Hepatocyte (in vitro differentiated cells): ENCODE results near the gene EXOC6B. TPM values are rescaled to one million over a fixed set of nuclear protein-coding genes. Genes with fewer than 3 reads are reported as not detected.

Source experiments
- DNase-seq: peaks from one replicate; pipeline ENCODE4 v3.0.0-alpha.2; 2016; ENCODE audit warnings: low spot score
- H2AFZ ChIP-seq: fragments of 200-600 bp; sonication (generic); 2 replicates; pipeline ENCODE4 v1.6.0; 2016; ENCODE audit warnings: antibody characterized with exemption, mild to moderate bottlenecking
- H3K27ac ChIP-seq: fragments of 200-600 bp; sonication (generic); 2 replicates; pipeline ENCODE4 v1.5.1; 2016; ENCODE audit warnings: mild to moderate bottlenecking
- H3K27me3 ChIP-seq: fragments of 200-600 bp; sonication (generic); 2 replicates; pipeline ENCODE4 v1.6.1; 2016
- H3K36me3 ChIP-seq: fragments of 200-600 bp; sonication (generic); replicated peaks from 2 replicates; pipeline ENCODE4 v1.5.1; 2016; ENCODE audit warnings: low read depth; ENCODE audit not compliant: insufficient read depth
- H3K4me1 ChIP-seq: fragments of 200-600 bp; sonication (generic); 2 replicates; pipeline ENCODE4 v1.5.1; 2016; ENCODE audit warnings: mild to moderate bottlenecking, moderate library complexity; ENCODE audit not compliant: insufficient read depth
- H3K4me2 ChIP-seq: fragments of 200-600 bp; sonication (generic); 2 replicates; pipeline ENCODE4 v1.6.0; 2016
- H3K4me3 ChIP-seq: fragments of 200-600 bp; sonication (generic); 2 replicates; pipeline ENCODE4 v1.5.1; 2016; ENCODE audit warnings: mild to moderate bottlenecking
- H3K79me2 ChIP-seq: fragments of 200-600 bp; sonication (generic); 2 replicates; pipeline ENCODE4 v1.6.0; 2017; ENCODE audit warnings: mild to moderate bottlenecking
- H3K9me2 ChIP-seq: fragments of 200-600 bp; sonication (generic); replicated peaks from 2 replicates; pipeline ENCODE4 v1.6.0; 2017; ENCODE audit warnings: mild to moderate bottlenecking; ENCODE audit not compliant: insufficient read depth
- H3K9me3 ChIP-seq: fragments of 200-600 bp; sonication (generic); 2 replicates; pipeline ENCODE4 v1.5.1; 2016; ENCODE audit warnings: low read depth, mild to moderate bottlenecking
- H4K20me1 ChIP-seq: fragments of 200-600 bp; sonication (generic); 2 replicates; pipeline ENCODE4 v1.6.0; 2016; ENCODE audit warnings: mild to moderate bottlenecking; ENCODE audit not compliant: insufficient read depth, poor library complexity, severe bottlenecking
- EZH2 ChIP-seq: fragments of 200-600 bp; sonication (generic); IDR thresholded peaks from 2 replicates; pipeline ENCODE4 v1.6.1; 2016; ENCODE audit warnings: antibody characterized with exemption, mild to moderate bottlenecking, borderline replicate concordance
- EZH2phosphoT487 ChIP-seq: fragments of 200-600 bp; sonication (generic); IDR thresholded peaks from one replicate; pipeline ENCODE4 v1.6.1; 2018; ENCODE audit warnings: antibody characterized with exemption, mild to moderate bottlenecking, low read depth, moderate library complexity; ENCODE audit not compliant: unreplicated experiment, severe bottlenecking
- WGBS: methylation state at CpG from one replicate; pipeline ENCODE4 v1.1.6; 2016; ENCODE audit warnings: low lambda C conversion rate; ENCODE audit errors: missing lambda C conversion rate; 5-methylcytosine and 5-hydroxymethylcytosine counted together
- polyA plus RNA-seq: library from polyadenylated mRNA; unstranded; fragments of >200 nt; fragmentation: Nextera tagmentation; extraction: Ambion mirVana; gene quantifications from 2 replicates; pipeline ENCODE4 v1.2.1, GENCODE V29; 2016
- total RNA-seq: library from RNA; depleted of rRNA; stranded (reverse); fragments of >200 nt; gene quantifications from 2 replicates; pipeline ENCODE4 v1.2.3, GENCODE V29; 2014
- TF ChIP-seq, protein P1 (sequence below): fragments of 200-600 bp; sonication (generic); IDR thresholded peaks from 2 replicates; pipeline ENCODE4 v1.5.1; 2016; ENCODE audit warnings: antibody characterized with exemption, mild to moderate bottlenecking; ENCODE audit not compliant: poor library complexity

The EXOC6B gene
- total and polyA plus RNA-seq, 2 experiments from 2014 or later: 11.8 to 36.2 TPM

- 96% methylated on average over 3 of the region's 3 CpGs for WGBS
- Histone ChIP-seq H3K4me2 (no peak overlapping the region), H3K4me3 (no peak overlapping the region), H3K79me2 (peaks cover 77% of the 10 kb centered on the region), H3K9me3 (peaks cover 9% of the 10 kb centered on the region), H3K27ac (no peak overlapping the region), H3K27me3 (no peaks in the 10 kb centered on the region), H3K9me2 (no peaks in the 10 kb centered on the region), H2AFZ (no peak overlapping the region), H3K36me3 (peaks cover 8% of the 10 kb centered on the region), H4K20me1 (peaks cover 4% of the 10 kb centered on the region), H3K4me1 (no peaks in the 10 kb centered on the region)
- no peak for TF ChIP-seq EZH2
- no peak for TF ChIP-seq EZH2phosphoT487
- TF ChIP-seq, protein P1, sequence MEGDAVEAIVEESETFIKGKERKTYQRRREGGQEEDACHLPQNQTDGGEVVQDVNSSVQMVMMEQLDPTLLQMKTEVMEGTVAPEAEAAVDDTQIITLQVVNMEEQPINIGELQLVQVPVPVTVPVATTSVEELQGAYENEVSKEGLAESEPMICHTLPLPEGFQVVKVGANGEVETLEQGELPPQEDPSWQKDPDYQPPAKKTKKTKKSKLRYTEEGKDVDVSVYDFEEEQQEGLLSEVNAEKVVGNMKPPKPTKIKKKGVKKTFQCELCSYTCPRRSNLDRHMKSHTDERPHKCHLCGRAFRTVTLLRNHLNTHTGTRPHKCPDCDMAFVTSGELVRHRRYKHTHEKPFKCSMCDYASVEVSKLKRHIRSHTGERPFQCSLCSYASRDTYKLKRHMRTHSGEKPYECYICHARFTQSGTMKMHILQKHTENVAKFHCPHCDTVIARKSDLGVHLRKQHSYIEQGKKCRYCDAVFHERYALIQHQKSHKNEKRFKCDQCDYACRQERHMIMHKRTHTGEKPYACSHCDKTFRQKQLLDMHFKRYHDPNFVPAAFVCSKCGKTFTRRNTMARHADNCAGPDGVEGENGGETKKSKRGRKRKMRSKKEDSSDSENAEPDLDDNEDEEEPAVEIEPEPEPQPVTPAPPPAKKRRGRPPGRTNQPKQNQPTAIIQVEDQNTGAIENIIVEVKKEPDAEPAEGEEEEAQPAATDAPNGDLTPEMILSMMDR: no peak
- no peak for DNase-seq
Observed at GRCh38 chr2:72806280-72806945, 19.4 kb downstream of the EXOC6B start.

DNA sequence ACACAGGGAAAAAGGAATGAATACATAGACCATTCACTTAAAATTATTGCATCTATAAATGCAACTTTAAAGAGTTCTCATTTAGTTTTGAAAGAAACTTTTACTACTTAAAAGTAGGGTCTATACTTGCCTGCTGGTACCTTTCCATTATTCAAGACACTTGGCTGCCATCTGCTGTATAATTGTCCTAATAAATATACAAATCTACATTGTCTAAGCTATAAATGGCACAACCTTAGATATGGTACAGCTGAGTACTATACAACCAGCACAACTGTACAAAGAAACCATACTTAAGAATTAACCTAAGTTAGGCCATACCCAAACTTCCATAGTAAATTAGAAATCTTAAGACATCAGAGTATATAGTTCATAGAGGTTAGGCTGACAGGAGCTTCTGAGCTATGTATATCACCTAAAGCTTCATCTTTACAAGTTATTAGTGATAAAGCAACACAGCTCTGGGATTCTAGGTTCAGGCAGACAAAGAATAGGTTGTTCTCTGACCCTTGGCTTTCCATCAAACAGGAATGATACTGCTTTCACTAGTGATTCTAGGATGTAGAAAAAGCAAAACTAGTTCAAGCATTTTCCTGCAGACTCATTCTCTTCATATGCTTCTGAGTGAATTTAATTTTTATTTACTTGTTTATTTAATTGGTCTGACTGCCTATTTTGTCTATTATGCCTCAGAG, 22.1 kb downstream of the EXOC6B start:
- no peaks in the 10 kb centered on the region for H3K36me3 ChIP-seq
- H2AFZ ChIP-seq: no peak overlapping the region
- no peaks in the 10 kb centered on the region for H3K4me1 ChIP-seq
- TF ChIP-seq EZH2 (no peak), EZH2phosphoT487 (no peak)
- TF ChIP-seq, protein P1: no peak
- peaks cover 5% of the 10 kb centered on the region for H4K20me1 ChIP-seq
- H3K4me3 ChIP-seq: no peak overlapping the region
- no peak overlapping the region for H3K27ac ChIP-seq
- H3K27me3 ChIP-seq: no peaks in the 10 kb centered on the region
- no peak overlapping the region for H3K4me2 ChIP-seq
- H3K9me3 ChIP-seq: no peaks in the 10 kb centered on the region
- DNase-seq: no peak
- H3K9me2 ChIP-seq: no peaks in the 10 kb centered on the region
- peaks cover 70% of the 10 kb centered on the region for H3K79me2 ChIP-seq

- no peak overlapping the region for H3K4me2 ChIP-seq
Observed at GRCh38 chr2:72803151-72803550, 22.7 kb downstream of the EXOC6B start.

More at GRCh38 chr2:72803151-72803550, 22.7 kb downstream of the EXOC6B start:
- Histone ChIP-seq H3K4me3 (no peak overlapping the region), H3K27me3 (no peaks in the 10 kb centered on the region), H4K20me1 (peaks cover 5% of the 10 kb centered on the region), H3K36me3 (no peaks in the 10 kb centered on the region), H3K9me3 (no peaks in the 10 kb centered on the region), H2AFZ (no peak overlapping the region), H3K9me2 (no peaks in the 10 kb centered on the region), H3K27ac (no peak overlapping the region), H3K4me1 (no peaks in the 10 kb centered on the region), H3K79me2 (peaks cover 64% of the 10 kb centered on the region)
- TF ChIP-seq EZH2 (no peak), EZH2phosphoT487 (no peak)
- TF ChIP-seq, protein P1: no peak
- DNase-seq: no peak
- WGBS: 91% methylated on average over 1 of the region's 1 CpG
